HepG2 (cell line): ENCODE results near the gene MFSD2B. TPM values are rescaled to one million over a fixed set of nuclear protein-coding genes. Genes with fewer than 3 reads are reported as not detected.

Experiments
- ATAC-seq: fragments of 200-7000 bp; cut with Tn5 transposase; 3 replicates; pipeline ENCODE4 v1.9.1; 2020; ENCODE audit warnings: mild to moderate bottlenecking, moderate library complexity
- BruUV-seq: library from RNA; stranded (reverse); fragments of 400-500 nt; replicated peaks from 2 replicates; lab custom pipeline; 2021; lab: Mats Ljungman, UMichigan
- CTCF ChIA-PET: fragments of 300-600 bp; formaldehyde crosslinking; extraction: SDS; loops from one replicate; lab custom pipeline; 2021; ENCODE audit warnings: low total read pairs, inconsistent platforms, low intra/inter-chr PET ratio; lab: Yijun Ruan, JAX
- POLR2A ChIA-PET: fragments of 350-600 bp; sonication (Branson Sonifier 250); formaldehyde crosslinking; loops from one replicate; lab custom pipeline; 2020; ENCODE audit warnings: antibody characterized with exemption, inconsistent platforms; lab: Yijun Ruan, JAX
- DNase-seq: peaks from one replicate; pipeline ENCODE4 v3.0.0-alpha.2; 2015; ENCODE audit warnings: low spot score
- FAIRE-seq: peaks from 3 replicates; lab custom pipeline; 2011; peaks lifted over from hg19 to GRCh38; lab: Jason Lieb, UNC
- H2AFZ ChIP-seq: one replicate; pipeline ENCODE4 v1.6.1; 2011; ENCODE audit warnings: low read length, inconsistent platforms
- H3K27ac ChIP-seq: fragments of 300-600 bp; 3 replicates; pipeline ENCODE4 v1.8.0; 2011; ENCODE audit warnings: mixed run types, mild to moderate bottlenecking, mixed read lengths, low read length, inconsistent platforms; ENCODE audit not compliant: insufficient read depth; ENCODE audit errors: extremely low read length
- H3K27me3 ChIP-seq, 2 experiments: fragments of 200-600 bp in 1 of 2; 2 replicates in 1 of 2; 3 replicates in 1 of 2; pipeline versions ENCODE4 v1.6.0 to v1.8.0; 2011; ENCODE audit warnings: low read length in 2 of 2, mild to moderate bottlenecking in 2 of 2, moderate library complexity in 2 of 2, inconsistent platforms in 1 of 2; ENCODE audit not compliant: insufficient read depth in 2 of 2, control insufficient read depth in 1 of 2
- H3K36me3 ChIP-seq, 2 experiments: fragments of 200-600 bp in 1 of 2; replicated peaks in 1 of 2; 2 replicates in 1 of 2; 3 replicates in 1 of 2; pipeline versions ENCODE4 v1.5.1 to v1.8.0; 2011; ENCODE audit warnings: low read length in 2 of 2, inconsistent platforms in 1 of 2; ENCODE audit not compliant: insufficient read depth in 2 of 2, control insufficient read depth in 1 of 2
- H3K4me1 ChIP-seq: 2 replicates; pipeline ENCODE4 v1.5.1; 2012; ENCODE audit warnings: low read length, inconsistent platforms; ENCODE audit not compliant: insufficient read depth
- H3K4me2 ChIP-seq: 2 replicates; pipeline ENCODE4 v1.6.0; 2011; ENCODE audit warnings: low read depth, low read length, inconsistent platforms
- H3K4me3 ChIP-seq, 3 experiments: fragments of 200-600 bp in 1 of 3; sonication (generic), shearing (Covaris generic) in 1 of 3; replicated peaks in 1 of 3; 2 replicates each; pipeline ENCODE4 v1.5.1; 2011 to 2016; ENCODE audit warnings: low read length in 3 of 3, inconsistent platforms in 2 of 3, low read depth in 2 of 3, mild to moderate bottlenecking in 2 of 3, control low read depth in 1 of 3, mixed read lengths in 1 of 3; ENCODE audit not compliant: insufficient read depth in 1 of 3
- H3K79me2 ChIP-seq: one replicate; pipeline ENCODE4 v1.6.1; 2011; ENCODE audit warnings: low read length, inconsistent platforms; ENCODE audit not compliant: insufficient read depth
- H3K9ac ChIP-seq: 2 replicates; pipeline ENCODE4 v1.6.0; 2011; ENCODE audit warnings: mild to moderate bottlenecking, low read depth, low read length, inconsistent platforms; ENCODE audit not compliant: insufficient read depth
- H3K9me3 ChIP-seq: 2 replicates; pipeline ENCODE4 v1.5.1; 2012; ENCODE audit warnings: mild to moderate bottlenecking, low read length
- H4K20me1 ChIP-seq: 2 replicates; pipeline ENCODE4 v1.6.0; 2011; ENCODE audit warnings: inconsistent platforms, mild to moderate bottlenecking, low read length, moderate library complexity; ENCODE audit not compliant: insufficient read depth
- ADNP ChIP-seq: sonication (generic); formaldehyde crosslinking; IDR thresholded peaks from 2 replicates; pipeline ENCODE4 v1.4.0; 2020; ENCODE audit warnings: missing genetic modification reagents
- BCLAF1 ChIP-seq: fragments of 450-650 bp; IDR thresholded peaks from 2 replicates; pipeline ENCODE4 v1.6.1; 2017; ENCODE audit warnings: mild to moderate bottlenecking
- DRAP1 ChIP-seq: IDR thresholded peaks from 2 replicates; pipeline ENCODE4 v1.6.1; 2016; ENCODE audit warnings: missing genetic modification reagents, missing compliant biosample characterization
- POLR2AphosphoS2 ChIP-seq: IDR thresholded peaks from 2 replicates; pipeline ENCODE4 v1.6.1; 2011; ENCODE audit warnings: low read depth, low read length, improper control_type of control experiment
- TFE3 ChIP-seq: IDR thresholded peaks from 2 replicates; pipeline ENCODE4 v1.6.1; 2016
- ZNF124 ChIP-seq: sonication (generic); formaldehyde crosslinking; IDR thresholded peaks from 2 replicates; pipeline ENCODE4 v1.4.0; 2020; ENCODE audit warnings: missing genetic modification reagents
- ZNF513 ChIP-seq: sonication (generic); formaldehyde crosslinking; conservative IDR thresholded peaks from 2 replicates; pipeline ENCODE4 v1.5.0; 2020; ENCODE audit warnings: missing genetic modification reagents
- ZSCAN9 ChIP-seq: IDR thresholded peaks from 2 replicates; pipeline ENCODE4 v1.6.1; 2016; ENCODE audit warnings: borderline replicate concordance
- WGBS: methylation state at CpG from one replicate; pipeline ENCODE4 v1.1.6; 2017; ENCODE audit warnings: low lambda C conversion rate; 5-methylcytosine and 5-hydroxymethylcytosine counted together
- in situ Hi-C: cut with HindIII; loops from 2 replicates; pipeline ENCODE4 v1.10.0; 2017; ENCODE audit warnings: low pct_unique_long_range_greater_than_20kb; ENCODE audit not compliant: extremely low pct_ligation_motif_present
- intact Hi-C: fragments of 100-400 bp; cut with micrococcal nuclease; formaldehyde crosslinking; loops from one replicate; pipeline ENCODE4 v1.10.0; 2022; ENCODE audit not compliant: unreplicated experiment
- polyA plus RNA-seq, 8 experiments: library from polyadenylated mRNA; depleted of rRNA in 3 of 8; stranded (reverse) in 7 of 8; unstranded in 1 of 8; fragments of >200 nt; fragmentation: Illumina TruSeq in 4 of 8; extraction: Trizol in 4 of 8; gene quantifications; 2 replicates each; pipeline versions ENCODE4 v1.2.1 to v1.2.3, GENCODE V29; 2011 to 2016; ENCODE audit warnings: low read depth in 4 of 8, missing spikeins in 1 of 8, mixed read lengths in 1 of 8; ENCODE audit not compliant: insufficient read depth in 1 of 8
- total RNA-seq, 5 experiments: library from RNA; depleted of rRNA; stranded (reverse); fragments of >200 nt; fragmentation: Illumina TruSeq; extraction: Trizol; gene quantifications; 2 replicates each; pipeline ENCODE4 v1.2.3, GENCODE V29; 2016; ENCODE audit warnings: low read depth in 1 of 5
- TF ChIP-seq, protein P1 (sequence below): sonication (generic); formaldehyde crosslinking; IDR thresholded peaks from 2 replicates; pipeline ENCODE4 v1.4.0; 2020; ENCODE audit warnings: low read depth, mild to moderate bottlenecking, missing genetic modification reagents
- TF ChIP-seq, protein P2 (sequence below), 2 experiments: IDR thresholded peaks; 2 replicates each; pipeline ENCODE4 v1.6.1; 2011 to 2012; ENCODE audit warnings: low read length in 2 of 2, borderline replicate concordance in 1 of 2, low read depth in 1 of 2, mild to moderate bottlenecking in 1 of 2, moderate library complexity in 1 of 2
- TF ChIP-seq, protein P3 (sequence below): sonication (generic); formaldehyde crosslinking; IDR thresholded peaks from 2 replicates; pipeline ENCODE4 v1.5.1; 2020; ENCODE audit warnings: missing genetic modification reagents, mild to moderate bottlenecking, borderline replicate concordance

MFSD2B gene
- total and polyA plus RNA-seq, 2 of the 13 experiments (the other 11 are each of a cell fraction or from before 2014, with no cell fraction given) = 0.21 to 0.93 TPM

- peaks cover 1 to 5% of the 10 kb centered on the region in 2 experiments; a peak in 2 of 5 replicates for H3K36me3 ChIP-seq
- H3K27me3 ChIP-seq = no peaks in the 10 kb centered on the region
- H3K27ac ChIP-seq = no peak overlapping the region
- H4K20me1 ChIP-seq = no peaks in the 10 kb centered on the region
- POLR2A ChIA-PET = interaction anchor here (1.2 kb wide), 1 partner anchor 64 kb away, joined by 4 read pairs; no protein-coding TSS in a partner anchor
- H3K9me3 ChIP-seq = no peaks in the 10 kb centered on the region
- intact Hi-C loops (no loop called here), in situ Hi-C loops (loop anchor here (5.0 to 10.0 kb wide), 2 partner anchors 43 to 145 kb away; no protein-coding TSS in a partner anchor)
- no peaks in the 10 kb centered on the region for H3K79me2 ChIP-seq
- no peak overlapping the region for H3K9ac ChIP-seq
- H2AFZ ChIP-seq = no peak overlapping the region
- CTCF ChIA-PET = no interaction called here
- FAIRE-seq (no peak), DNase-seq (no peak), ATAC-seq (no peak)
- no TSS peak for BruUV-seq
- no peak overlapping the region for H3K4me3 ChIP-seq
- WGBS = 87% methylated on average over 5 of the region's 5 CpGs
- H3K4me2 ChIP-seq = no peak overlapping the region
- peaks cover 60% of the 10 kb centered on the region for H3K4me1 ChIP-seq
- TF ChIP-seq POLR2AphosphoS2 (no peak), ZNF513 (CRISPR knock-in tag) (no peak), ZSCAN9 (CRISPR knock-in tag) (no peak), DRAP1 (CRISPR knock-in tag) (no peak), TFE3 (CRISPR knock-in tag) (no peak), BCLAF1 (no peak), ADNP (CRISPR knock-in tag) (no peak), ZNF124 (CRISPR knock-in tag) (no peak)
- TF ChIP-seq, protein P1, sequence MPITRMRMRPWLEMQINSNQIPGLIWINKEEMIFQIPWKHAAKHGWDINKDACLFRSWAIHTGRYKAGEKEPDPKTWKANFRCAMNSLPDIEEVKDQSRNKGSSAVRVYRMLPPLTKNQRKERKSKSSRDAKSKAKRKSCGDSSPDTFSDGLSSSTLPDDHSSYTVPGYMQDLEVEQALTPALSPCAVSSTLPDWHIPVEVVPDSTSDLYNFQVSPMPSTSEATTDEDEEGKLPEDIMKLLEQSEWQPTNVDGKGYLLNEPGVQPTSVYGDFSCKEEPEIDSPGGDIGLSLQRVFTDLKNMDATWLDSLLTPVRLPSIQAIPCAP = no peak
- TF ChIP-seq, protein P2, sequence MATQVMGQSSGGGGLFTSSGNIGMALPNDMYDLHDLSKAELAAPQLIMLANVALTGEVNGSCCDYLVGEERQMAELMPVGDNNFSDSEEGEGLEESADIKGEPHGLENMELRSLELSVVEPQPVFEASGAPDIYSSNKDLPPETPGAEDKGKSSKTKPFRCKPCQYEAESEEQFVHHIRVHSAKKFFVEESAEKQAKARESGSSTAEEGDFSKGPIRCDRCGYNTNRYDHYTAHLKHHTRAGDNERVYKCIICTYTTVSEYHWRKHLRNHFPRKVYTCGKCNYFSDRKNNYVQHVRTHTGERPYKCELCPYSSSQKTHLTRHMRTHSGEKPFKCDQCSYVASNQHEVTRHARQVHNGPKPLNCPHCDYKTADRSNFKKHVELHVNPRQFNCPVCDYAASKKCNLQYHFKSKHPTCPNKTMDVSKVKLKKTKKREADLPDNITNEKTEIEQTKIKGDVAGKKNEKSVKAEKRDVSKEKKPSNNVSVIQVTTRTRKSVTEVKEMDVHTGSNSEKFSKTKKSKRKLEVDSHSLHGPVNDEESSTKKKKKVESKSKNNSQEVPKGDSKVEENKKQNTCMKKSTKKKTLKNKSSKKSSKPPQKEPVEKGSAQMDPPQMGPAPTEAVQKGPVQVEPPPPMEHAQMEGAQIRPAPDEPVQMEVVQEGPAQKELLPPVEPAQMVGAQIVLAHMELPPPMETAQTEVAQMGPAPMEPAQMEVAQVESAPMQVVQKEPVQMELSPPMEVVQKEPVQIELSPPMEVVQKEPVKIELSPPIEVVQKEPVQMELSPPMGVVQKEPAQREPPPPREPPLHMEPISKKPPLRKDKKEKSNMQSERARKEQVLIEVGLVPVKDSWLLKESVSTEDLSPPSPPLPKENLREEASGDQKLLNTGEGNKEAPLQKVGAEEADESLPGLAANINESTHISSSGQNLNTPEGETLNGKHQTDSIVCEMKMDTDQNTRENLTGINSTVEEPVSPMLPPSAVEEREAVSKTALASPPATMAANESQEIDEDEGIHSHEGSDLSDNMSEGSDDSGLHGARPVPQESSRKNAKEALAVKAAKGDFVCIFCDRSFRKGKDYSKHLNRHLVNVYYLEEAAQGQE (IDR thresholded peaks at IDR 0.05; ENCODE audit: borderline replicate concordance in 1 of 2, low read depth in 1 of 2, low read length in 2 of 2) = no peak
- TF ChIP-seq, protein P3, sequence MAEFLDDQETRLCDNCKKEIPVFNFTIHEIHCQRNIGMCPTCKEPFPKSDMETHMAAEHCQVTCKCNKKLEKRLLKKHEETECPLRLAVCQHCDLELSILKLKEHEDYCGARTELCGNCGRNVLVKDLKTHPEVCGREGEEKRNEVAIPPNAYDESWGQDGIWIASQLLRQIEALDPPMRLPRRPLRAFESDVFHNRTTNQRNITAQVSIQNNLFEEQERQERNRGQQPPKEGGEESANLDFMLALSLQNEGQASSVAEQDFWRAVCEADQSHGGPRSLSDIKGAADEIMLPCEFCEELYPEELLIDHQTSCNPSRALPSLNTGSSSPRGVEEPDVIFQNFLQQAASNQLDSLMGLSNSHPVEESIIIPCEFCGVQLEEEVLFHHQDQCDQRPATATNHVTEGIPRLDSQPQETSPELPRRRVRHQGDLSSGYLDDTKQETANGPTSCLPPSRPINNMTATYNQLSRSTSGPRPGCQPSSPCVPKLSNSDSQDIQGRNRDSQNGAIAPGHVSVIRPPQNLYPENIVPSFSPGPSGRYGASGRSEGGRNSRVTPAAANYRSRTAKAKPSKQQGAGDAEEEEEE (CRISPR knock-in tag) = no peak
These were observed 9.8 kb downstream of the MFSD2B start for GRCh38 chr2:24019729-24020128.
